Retinal pigment epithelial cell (primary cell): ENCODE measurements around the gene PGC.
A peak's percentile ranks its signal among the peaks of the same experiment; 100 is the strongest.

ENCODE experiments used
- DNase-seq: peaks from one replicate; pipeline ENCODE4 v3.0.0-alpha.2; 2010; ENCODE audit warnings: low read depth
- H3K4me3 ChIP-seq: 2 replicates; pipeline ENCODE4 v1.5.1; 2011; ENCODE audit warnings: mild to moderate bottlenecking, low read length, control low read depth, moderate library complexity
- TF ChIP-seq, protein P1 (sequence below): conservative IDR thresholded peaks from 2 replicates; pipeline ENCODE4 v1.5.1; 2011; ENCODE audit warnings: low read depth, low read length, control low read depth, inconsistent platforms

The PGC gene

GRCh38 chr6:41747256-41748101 lies at the start of gene PGC:
Gene PGC, minus strand, starts transcription at chr6:41747397. Its CDS starts 63 bp downstream, at chr6:41747334.
- DNase-seq = no peak
- no peak within 1 kb of the TSS for H3K4me3 ChIP-seq
- TF ChIP-seq, protein P1, sequence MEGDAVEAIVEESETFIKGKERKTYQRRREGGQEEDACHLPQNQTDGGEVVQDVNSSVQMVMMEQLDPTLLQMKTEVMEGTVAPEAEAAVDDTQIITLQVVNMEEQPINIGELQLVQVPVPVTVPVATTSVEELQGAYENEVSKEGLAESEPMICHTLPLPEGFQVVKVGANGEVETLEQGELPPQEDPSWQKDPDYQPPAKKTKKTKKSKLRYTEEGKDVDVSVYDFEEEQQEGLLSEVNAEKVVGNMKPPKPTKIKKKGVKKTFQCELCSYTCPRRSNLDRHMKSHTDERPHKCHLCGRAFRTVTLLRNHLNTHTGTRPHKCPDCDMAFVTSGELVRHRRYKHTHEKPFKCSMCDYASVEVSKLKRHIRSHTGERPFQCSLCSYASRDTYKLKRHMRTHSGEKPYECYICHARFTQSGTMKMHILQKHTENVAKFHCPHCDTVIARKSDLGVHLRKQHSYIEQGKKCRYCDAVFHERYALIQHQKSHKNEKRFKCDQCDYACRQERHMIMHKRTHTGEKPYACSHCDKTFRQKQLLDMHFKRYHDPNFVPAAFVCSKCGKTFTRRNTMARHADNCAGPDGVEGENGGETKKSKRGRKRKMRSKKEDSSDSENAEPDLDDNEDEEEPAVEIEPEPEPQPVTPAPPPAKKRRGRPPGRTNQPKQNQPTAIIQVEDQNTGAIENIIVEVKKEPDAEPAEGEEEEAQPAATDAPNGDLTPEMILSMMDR = no peak

DNA sequence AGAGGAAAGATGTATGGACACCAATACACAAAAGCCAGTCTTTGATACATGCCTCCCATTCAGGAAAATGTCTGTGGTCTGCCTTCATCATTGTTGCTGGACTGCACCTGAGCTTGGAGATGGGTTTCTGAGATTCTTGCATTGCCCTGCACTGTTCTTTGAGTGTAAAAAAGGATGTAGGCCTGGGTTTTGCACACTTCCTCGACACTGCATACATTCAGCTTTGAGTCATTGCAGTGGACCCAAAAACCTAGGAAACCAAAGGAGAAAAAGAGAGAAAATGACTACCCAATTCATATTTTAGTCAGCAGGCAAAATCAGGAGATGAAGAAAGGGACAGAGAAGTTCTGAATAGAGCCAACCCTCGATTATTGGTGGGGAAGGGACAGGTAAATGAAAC lies 49.3 kb upstream of the PGC start:
- no peak overlapping the region for H3K4me3 ChIP-seq
- DNase-seq = no peak

DNA sequence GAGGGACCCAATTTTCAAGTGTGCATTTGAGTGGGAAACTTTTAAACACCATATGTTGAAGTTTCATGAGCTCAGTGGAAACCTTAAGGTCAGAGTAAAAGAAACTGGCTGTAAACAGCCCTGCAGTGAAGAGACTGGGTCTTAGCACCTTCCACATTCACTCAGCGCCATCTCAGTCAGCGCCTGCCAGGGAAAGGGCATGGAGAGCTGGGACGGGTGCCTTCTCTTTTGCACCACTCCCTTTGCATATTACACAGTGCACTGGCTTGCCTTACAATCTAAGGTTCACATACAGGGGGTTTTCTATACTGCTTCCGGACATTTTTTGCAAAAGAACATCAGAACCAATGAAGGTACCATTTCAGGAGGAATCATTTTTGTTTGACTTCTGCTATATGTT lies 44.8 kb upstream of the PGC start:
- no peak overlapping the region for H3K4me3 ChIP-seq
- TF ChIP-seq, protein P1 = no peak
- DNase-seq = no peak

More for the DNA sequence above, 49.3 kb upstream of the PGC start:
- TF ChIP-seq, protein P1 = no peak

GRCh38 chr6:41791305-41791704 lies 44.1 kb upstream of the PGC start:
- TF ChIP-seq, protein P1 = no peak
- no peak for DNase-seq
- no peak overlapping the region for H3K4me3 ChIP-seq

DNA sequence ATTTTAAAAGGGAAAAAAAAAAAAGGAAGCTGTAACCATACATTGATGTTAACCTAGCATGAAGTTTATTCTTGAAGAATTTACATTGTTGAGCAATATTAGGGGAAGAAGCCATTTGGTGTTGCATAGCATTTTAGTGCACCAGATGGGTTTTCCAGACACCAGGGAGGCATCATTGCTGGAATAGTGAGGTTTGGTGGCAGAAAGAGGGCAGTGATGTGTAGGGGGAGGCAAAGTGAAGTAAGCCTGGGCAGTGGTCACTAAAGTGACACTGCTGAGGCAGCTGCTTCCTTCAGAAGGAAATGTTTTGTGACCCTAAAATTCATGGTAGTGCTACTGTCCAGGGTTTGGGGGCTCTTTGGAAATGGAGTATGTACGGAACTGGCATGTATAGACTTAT lies 42.8 kb upstream of the PGC start:
- TF ChIP-seq, protein P1 = no peak
- DNase-seq = no peak
- no peak overlapping the region for H3K4me3 ChIP-seq

DNA sequence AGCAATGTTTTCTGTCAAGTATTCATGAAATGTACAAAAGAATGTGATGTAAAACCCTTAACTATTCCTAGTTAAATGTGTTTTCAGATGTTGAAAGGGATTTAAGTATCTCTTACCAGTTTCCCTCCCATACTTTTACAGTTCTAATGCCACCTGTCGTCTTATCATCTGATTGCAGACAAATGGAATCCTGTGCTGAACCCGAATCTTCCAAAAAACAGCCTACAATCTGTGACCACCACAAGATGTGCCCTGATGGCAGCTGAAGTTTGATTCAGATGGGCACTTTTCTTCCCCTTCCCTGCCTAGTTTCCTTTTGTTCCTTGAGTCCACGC lies 42.2 kb upstream of the PGC start:
- TF ChIP-seq, protein P1 = no peak
- no peak for DNase-seq
- no peak overlapping the region for H3K4me3 ChIP-seq

- DNase-seq = peak; percentile 75
- peak within 1 kb of the TSS; percentile 100 for H3K4me3 ChIP-seq
- TF ChIP-seq, protein P1 = peak; percentile 77
Observed at GRCh38 chr6:41787219-41787917, 40.2 kb upstream of the PGC start, which contains the start of gene TOMM6. Gene TOMM6, plus strand, starts transcription at chr6:41787694. Its CDS starts 4 bp downstream, at chr6:41787698.
